Brain microvascular endothelial cell (primary cell): ENCODE data around the gene KRT10.

ENCODE experiments used
- DNase-seq: peaks from one replicate; pipeline ENCODE4 v3.0.0-alpha.2; 2020
- H3K27ac ChIP-seq: fragments of 250-450 bp; sonication (Bioruptor Pico); 2 replicates; pipeline ENCODE4 v1.5.1; 2020; ENCODE audit warnings: mild to moderate bottlenecking, moderate library complexity
- H3K27me3 ChIP-seq: fragments of 250-450 bp; sonication (Bioruptor Pico); replicated peaks from 2 replicates; pipeline ENCODE4 v1.5.1; 2020; ENCODE audit warnings: mild to moderate bottlenecking
- H3K36me3 ChIP-seq: fragments of 250-450 bp; sonication (Bioruptor Pico); replicated peaks from 2 replicates; pipeline ENCODE4 v1.5.1; 2020; ENCODE audit warnings: mild to moderate bottlenecking
- H3K4me3 ChIP-seq: 2 replicates; pipeline ENCODE4 v1.5.1; 2011; ENCODE audit warnings: low read depth, mild to moderate bottlenecking, control low read depth, low read length, moderate library complexity
- CTCF ChIP-seq: IDR thresholded peaks from 2 replicates; pipeline ENCODE4 v1.5.1; 2011; ENCODE audit warnings: low read depth, mild to moderate bottlenecking, moderate library complexity, low read length, control low read depth, inconsistent platforms; ENCODE audit errors: missing control alignments
- in situ Hi-C: cut with HindIII; loops from 2 replicates; pipeline ENCODE4 v1.10.0; 2017; ENCODE audit warnings: low sequenced_read_pairs, low pct_ligation_motif_present

KRT10 gene

GRCh38 chr17:40777971-40778370, 44.4 kb downstream of the KRT10 start:
- H3K36me3 ChIP-seq = no peaks in the 10 kb centered on the region
- H3K4me3 ChIP-seq = no peak overlapping the region
- in situ Hi-C loops = no loop called here
- peaks cover 11% of the 10 kb centered on the region for H3K27me3 ChIP-seq
- no peak for DNase-seq
- no peak for TF ChIP-seq CTCF
- no peak overlapping the region for H3K27ac ChIP-seq

- in situ Hi-C loops = no loop called here
- H3K27ac ChIP-seq = no peak overlapping the region
- no peak for TF ChIP-seq CTCF
- H3K27me3 ChIP-seq = peaks cover 13% of the 10 kb centered on the region
- H3K4me3 ChIP-seq = no peak overlapping the region
- DNase-seq = no peak
- H3K36me3 ChIP-seq = no peaks in the 10 kb centered on the region
Observed at GRCh38 chr17:40777459-40777858, 45.0 kb downstream of the KRT10 start.

GRCh38 chr17:40775945-40776344, 46.5 kb downstream of the KRT10 start:
- H3K27me3 ChIP-seq = peaks cover 13% of the 10 kb centered on the region
- TF ChIP-seq CTCF = no peak
- H3K4me3 ChIP-seq = no peak overlapping the region
- no peak for DNase-seq
- no peaks in the 10 kb centered on the region for H3K36me3 ChIP-seq
- in situ Hi-C loops = no loop called here
- H3K27ac ChIP-seq = no peak overlapping the region

- no peak for TF ChIP-seq CTCF
- Histone ChIP-seq H3K27me3 (peaks cover 6% of the 10 kb centered on the region), H3K4me3 (no peak within 1 kb of the TSS), H3K36me3 (no peaks in the 10 kb centered on the region), H3K27ac (no peak within 1 kb of the TSS)
- in situ Hi-C loops = no loop called here
- no peak for DNase-seq
Observed at GRCh38 chr17:40772101-40772500, 50.3 kb downstream of the KRT10 start, which contains the start of gene KRT26. TSS of gene KRT26 (minus strand) at chr17:40772201. CDS start at chr17:40772113, 88 bp downstream.
